NCI-H1092 treated with DMSO at 0.1 percent for 48 hours (cell line): ENCODE data around the gene RASA4.
"Not testable (repeated sequence)": the region's sequence is repeated elsewhere in the genome, so short reads cannot be mapped to it uniquely, and the experiment has no call there.

Experiments used
- DNase-seq: peaks from one replicate; lab custom pipeline; 2025; lab: John Stamatoyannopoulos, UW

The RASA4 gene

DNA sequence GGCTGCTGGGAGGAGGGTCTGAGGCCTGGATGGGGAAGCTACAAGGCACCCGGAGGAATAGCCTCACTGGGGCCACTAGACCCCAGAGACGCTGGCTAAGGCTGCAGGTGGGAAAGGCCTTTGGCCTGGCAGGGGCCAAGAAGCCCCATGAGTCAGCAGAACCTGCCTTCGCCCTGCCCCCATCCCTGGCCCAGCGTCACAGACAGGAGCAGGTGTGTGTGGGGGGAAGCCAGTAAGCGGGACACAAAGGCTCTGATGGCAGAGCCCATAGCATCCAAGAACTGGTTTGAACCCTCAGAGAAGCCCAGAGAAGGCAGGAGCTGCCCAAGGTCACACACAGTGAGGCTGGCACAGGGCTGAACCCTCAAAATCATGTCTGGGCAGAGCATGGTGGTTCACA lies 9.7 kb downstream of the RASA4 start:
- DNase-seq, result not testable (repeated sequence)

DNA sequence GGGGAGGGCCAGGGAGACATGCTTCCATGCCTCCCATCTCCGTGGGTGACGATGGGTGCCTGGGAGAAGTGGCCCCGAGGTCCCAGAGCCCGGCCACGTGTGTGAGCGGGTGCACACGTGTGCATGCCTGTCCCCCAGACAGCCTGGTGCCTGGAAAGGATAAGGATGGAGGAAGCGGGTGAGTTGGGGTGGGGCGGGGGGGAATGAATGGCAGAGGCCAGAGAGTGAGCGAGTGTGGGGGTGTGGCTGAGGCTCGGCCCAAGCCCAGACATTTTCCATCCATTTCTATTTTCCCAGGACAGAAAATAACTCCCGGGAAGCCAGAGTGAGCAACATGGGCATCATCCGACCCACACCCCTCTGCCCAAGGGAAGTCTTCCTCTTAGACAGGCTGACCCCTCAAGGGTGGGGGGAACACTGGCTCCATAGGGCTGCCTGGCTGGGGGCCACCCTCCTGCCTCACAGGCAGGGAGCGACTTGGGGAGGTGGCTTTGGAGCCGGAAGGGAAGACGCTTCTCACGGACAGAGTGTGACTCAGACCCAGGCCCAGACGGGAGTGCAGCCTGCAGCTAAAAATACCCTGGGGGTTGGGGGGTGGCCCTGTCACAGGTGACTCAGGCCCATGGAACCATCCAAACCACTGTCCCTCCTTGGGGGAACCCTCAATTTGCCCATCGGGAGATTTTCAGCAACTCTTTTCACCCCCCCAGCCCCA lies 12.0 kb downstream of the RASA4 start:
- DNase-seq, result not testable (repeated sequence)

DNA sequence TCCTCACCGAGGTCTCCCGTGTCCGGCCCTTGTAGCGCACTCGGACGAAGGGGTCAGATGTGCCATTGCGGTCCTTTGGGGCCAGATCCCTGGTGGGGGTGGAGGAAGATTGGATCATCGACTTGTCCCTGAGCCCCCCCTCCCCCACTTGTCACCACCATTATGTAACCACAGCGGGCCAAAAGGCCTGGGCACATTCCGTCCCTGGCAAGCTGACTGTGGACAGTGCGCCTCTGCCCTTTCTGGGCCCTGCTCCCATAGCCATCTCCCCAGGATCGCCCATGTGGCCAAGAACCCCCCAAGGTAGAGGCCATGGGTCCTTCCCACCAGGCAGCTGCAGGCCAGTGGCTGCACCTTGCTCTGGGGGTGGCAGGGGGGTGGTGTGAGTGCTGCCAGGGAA lies 14.2 kb downstream of the RASA4 start:
- DNase-seq, result not testable (repeated sequence)

DNA sequence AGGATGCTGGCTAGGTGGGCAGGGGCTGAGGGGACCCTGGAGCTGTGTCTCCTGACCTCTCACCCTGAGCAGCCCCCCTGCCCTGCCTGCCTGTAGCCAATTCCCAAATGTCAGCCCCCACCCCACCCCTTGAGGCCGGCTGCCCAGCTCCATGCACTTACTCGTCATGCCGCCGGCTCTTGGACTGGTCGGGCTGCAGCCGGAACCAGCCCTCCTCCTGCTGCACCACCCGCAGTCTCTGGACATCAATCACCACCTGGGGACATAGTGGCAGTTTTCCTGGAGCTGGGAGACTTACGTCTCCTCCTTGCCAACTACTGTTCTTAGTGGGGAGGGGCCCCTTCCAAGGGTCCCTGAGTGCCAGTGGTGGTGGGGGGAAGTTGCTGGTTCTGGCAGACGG lies 16.9 kb downstream of the RASA4 start:
- DNase-seq, result not testable (repeated sequence)

DNA sequence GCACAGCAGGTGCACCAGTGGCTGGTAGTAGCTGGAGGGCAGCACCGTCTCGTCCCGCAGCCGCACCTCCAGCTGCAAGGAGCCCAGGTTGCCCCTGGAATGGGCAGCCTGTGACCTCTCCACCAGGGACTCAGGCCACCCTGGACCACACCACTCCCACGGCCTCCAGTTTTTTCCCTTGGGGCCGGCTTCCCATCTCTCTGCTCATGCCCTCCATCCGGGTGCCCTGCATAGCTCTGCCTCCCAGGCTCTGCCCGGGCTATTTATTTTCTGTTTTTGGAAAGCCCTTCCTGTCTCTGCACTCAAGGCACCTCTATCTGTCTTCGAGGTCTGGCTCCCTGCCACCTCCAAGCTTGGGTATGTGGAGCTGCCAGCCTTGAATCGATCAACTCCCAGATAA lies 20.5 kb downstream of the RASA4 start:
- not testable (repeated sequence) for DNase-seq

DNA sequence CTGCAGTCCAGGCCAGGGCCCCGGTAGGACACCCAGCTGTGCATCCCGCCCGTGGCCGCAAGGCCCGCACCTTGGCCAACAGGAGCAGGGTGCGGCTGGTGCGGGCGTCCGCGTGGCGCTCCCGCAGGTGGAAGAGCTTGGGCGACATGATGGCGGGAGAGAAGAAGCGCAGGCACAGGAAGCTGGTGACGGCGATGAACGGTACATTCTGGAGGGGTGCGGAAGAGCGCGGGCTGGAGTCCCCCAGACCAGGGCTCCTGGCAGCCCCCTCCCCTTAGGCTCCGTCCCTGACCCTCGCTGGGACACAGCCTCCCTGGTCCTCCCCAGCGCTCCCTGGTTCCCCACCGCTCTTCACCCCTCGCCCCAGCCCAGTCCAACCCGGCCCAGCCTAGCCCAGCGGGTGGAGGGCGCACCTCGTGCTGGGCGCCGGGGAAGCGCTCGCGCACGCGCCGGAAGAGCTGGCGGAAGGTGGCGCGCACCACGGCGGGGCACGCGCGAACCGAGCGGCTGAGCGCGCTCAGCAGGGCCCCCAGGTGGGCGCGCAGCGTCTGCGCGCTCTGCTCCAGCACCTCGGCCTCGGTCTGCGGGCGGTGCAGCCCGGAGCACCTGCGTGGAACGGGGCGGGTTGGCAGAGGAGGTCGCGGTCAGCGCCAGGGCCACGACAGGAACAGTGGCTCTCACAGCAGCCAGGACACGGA lies 22.8 kb downstream of the RASA4 start:
- DNase-seq, result not testable (repeated sequence)

DNA sequence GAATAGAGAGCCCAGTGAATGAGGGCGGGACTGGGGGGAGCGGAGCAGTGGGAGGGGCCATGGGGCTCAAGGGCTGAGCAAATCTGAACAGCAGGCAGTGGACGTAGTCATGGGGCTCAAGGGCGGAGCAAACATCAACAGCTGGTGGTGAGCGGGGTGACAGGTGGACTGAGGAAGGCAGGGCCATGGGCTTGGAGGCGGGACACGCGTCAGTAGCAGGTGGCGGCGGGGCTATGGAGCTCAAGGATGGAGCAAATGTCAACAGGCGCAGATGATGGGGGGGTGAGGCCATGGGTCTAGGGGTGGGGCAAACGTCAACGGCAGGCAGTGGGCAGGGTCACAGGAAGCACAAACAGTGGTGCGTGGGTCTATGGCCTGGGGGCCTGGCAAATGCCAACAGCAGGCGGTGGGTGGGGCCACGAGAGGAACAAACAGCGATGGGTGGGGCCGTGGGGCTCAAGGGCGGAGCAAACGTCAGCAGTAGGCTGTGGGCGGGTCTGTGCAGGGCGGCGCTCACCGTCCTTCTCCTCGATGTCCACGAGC lies 24.0 kb downstream of the RASA4 start:
- not testable (repeated sequence) for DNase-seq

DNA sequence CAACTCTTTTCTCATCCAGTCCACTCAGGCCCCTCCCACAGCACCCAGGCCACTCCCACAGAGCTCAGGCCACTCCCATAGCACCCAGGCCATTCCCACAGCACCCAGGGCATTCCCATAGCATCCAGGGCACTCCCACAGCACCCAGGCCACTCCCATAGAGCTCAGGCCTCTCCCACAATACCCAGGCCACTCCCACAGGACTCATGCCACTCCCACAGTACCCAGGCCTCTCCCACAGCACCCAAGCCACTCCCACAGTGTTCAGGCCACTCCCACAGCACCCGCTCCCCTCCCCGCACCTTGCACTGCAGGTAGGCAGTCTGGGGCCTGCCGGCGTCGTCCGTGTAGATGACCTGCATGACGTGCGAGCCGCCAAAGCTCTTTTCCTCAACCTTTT lies 26.7 kb downstream of the RASA4 start:
- DNase-seq, result not testable (repeated sequence)

DNA sequence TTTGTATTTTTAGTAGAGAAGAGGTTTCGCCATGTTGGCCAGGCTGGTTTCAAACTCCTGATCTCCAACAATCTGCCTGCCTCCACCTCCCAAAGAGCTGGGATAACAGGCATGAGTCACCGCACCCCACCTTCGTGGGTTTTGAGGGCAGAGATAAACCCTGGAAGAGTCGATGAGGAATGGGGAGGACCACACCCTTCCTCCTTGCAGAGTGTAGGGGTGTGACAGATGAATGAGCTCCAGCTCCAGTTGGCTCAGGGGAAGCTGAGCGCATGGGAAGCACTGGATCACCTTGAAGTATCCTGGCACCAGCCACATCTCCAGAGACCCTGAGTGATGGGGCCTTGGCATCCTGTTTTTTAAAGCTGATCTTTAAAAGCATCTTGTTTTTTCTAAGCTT lies 33.1 kb downstream of the RASA4 start:
- not testable (repeated sequence) for DNase-seq

DNA sequence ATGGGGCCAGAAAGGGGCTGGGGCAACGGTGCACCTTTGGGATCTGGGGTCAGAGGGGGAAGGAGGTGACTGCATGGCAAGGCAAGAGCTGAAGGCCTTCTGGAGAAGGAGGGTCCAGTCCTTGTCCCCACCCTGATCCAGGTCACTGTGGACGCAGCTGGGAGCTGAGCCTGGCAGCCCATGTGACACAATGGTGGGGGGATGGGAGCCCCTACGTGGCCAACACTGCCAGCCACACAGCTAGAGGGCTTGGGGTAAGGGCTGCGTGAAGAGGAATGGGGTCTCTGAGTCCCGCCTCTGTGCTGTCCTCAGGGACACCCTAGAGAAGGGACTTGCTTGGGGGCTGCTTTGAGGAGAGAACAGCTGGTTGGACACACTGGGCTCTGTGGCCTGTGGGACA lies 34.8 kb downstream of the RASA4 start:
- DNase-seq, result not testable (repeated sequence)

DNA sequence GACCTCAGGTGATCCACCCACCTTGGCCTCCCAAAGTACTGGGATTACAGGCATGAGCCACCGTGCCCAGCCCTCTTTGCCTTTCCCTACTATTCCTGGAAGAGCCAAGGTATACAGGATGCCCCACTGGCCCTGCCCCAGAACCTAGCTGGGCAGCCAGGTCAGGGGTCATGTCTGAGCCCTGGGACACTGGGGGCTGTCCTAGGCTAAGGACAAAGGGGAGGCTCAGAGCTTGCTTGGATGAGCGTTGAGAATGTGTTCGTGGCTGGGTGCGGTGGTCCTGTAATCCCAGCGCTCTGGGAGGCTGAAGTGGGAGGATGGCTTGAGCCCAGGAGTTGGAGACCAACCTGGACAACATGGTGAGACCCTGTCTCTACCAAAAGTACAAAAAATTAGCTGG lies 38.1 kb downstream of the RASA4 start:
- not testable (repeated sequence) for DNase-seq

DNA sequence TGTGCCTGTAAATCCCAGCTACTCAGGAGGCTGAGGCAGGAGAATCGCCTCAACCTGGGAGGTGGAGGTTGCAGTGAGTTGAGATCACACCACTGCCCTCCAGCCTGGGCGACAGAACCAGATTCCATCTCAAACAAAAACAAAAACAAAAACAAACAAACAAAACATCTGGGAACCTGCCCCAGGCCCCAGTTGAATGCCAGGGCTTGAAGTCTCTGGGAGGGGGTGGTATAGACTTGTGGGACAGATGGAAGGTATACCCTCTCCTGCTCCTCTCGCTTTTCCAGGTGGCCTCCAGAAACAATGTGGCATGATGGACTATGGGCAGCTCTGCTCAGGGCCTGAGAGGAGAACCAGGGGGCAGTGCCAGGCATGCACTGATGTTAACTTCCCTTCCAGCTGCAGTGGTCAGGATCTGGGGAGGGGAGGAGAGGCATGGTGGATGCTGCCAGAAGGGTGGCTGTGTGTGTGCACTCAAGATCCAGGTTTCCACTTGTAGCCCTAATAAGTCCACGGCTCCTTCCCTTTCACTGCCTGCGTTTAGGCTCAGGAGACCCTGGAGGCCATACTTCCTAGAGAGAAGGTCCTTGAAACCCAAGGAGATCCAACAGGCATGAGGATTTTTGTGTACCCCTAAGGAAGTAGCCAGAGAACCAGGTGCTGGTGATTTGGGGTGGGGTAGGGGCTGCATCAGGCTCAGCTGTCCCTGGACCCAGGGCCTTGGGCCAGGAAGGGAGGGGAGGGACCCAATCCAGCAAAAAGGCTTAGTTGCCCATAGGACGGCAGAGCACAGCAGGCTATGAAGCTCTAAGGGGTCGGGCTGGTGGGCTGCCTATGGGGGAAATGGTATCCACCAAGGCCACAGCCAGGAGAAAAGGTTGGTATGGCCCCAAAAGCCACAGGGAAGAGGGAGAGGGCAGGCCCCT lies 39.0 kb downstream of the RASA4 start:
- DNase-seq, result not testable (repeated sequence)

DNA sequence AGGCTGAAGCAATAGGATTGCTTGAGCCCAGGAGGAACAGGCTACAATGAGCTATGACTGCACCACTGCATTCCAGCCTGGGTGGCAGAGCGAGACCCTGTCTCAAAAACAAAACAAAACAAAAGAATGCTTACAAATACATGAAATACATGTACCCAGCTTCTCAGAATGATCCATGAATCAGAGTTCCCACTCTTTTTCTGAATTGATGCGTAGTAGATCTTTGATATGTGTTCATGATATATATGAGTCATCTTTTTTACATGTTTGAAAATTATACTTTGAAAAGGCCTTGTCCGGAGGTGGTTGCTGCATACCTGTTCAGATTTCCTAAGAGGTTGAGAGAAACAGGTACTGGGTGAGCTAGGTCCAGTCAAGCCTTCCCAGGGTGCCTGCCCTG lies 40.2 kb downstream of the RASA4 start:
- not testable (repeated sequence) for DNase-seq

DNA sequence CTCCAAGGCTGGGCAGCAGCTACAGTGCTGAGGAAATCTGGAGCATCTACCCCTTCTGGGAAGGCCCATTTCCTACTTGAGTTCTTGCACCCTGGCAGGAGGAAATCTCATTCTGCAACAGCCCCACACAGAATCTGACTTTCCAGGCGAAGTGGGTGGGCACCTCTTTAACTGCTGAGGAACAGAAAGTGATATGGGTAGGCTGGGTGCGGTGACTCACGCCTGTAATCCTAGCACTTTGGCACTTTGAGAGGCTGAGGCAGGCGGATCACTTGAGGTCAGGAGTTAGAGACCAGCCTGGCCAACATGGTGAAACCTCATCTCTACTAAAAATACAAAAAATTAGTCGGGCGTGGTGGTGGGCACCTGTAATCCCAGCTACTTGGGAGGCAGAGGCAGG lies 41.9 kb downstream of the RASA4 start:
- DNase-seq, result not testable (repeated sequence)

DNA sequence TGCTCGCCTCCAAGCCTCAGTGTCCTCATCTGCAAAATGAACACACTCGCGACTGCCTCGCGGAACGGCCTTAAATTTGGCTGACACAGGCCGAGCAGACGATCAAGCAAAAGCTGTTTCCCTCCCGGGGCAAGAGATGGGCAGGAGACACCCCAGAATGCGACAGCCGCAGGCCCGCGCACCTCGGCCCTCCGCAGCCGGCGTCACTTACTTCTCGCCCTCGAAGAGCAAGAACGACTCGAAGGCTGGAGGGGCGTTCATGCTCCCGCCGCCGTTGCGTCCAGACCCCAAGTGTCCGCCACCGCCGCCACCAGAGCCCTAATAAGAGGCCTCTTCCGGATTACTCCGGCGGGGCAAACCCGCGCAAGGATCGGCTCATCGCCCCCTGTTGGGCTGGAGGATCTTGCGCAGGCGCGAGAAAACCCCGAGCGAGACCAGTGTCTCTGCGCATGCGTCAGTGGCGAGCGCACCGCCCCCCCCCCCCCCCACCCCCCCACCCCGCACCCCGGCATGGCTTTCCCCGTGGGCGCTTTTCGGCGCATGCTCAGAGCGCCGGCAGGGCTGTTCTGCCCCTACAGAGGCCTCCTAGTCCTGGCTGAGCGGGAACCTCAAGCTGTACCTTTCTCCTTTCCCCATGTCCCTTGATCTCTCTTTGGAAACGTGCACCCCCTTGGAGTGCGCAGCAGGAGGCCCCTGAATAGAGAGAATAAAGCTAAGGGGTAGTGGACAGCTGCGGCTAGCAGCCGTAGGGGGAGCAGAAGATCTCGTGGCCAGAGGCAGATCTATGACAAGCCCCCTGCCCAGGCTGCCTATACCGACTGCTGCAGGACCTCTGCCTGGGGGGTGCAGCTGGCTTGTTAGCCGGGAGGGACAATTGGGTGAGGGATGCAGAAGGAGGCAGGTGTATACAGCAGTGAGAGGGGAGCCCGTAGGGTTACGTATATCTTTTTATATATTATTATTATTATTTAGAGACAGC lies 44.0 kb downstream of the RASA4 start, which contains the start of gene POLR2J3:
Gene POLR2J3, minus strand, starts transcription at position 323 of the 979 bp plus-strand sequence. Its CDS starts 62 bp downstream, at position 261.
- not testable (repeated sequence) for DNase-seq

DNA sequence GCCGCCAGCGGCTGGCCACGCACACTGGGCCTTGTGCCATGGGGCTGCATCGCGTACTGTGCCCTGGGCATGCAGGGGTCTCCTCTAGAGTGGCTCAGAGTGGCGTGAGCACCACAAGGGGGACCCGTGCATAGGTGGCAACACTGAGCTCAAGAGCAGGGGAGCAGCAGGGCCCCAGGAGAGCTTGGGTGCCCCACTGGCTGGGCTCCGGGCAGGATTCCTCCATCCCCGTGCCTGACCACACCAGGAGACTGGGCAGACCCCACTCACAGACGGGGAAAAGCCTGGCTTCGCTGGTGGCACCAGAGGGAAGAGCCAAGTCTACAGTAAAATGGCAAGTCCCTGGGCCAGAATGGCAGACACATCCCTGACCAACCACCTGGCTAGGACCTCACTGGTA lies 47.9 kb downstream of the RASA4 start:
- DNase-seq, result not testable (repeated sequence)

DNA sequence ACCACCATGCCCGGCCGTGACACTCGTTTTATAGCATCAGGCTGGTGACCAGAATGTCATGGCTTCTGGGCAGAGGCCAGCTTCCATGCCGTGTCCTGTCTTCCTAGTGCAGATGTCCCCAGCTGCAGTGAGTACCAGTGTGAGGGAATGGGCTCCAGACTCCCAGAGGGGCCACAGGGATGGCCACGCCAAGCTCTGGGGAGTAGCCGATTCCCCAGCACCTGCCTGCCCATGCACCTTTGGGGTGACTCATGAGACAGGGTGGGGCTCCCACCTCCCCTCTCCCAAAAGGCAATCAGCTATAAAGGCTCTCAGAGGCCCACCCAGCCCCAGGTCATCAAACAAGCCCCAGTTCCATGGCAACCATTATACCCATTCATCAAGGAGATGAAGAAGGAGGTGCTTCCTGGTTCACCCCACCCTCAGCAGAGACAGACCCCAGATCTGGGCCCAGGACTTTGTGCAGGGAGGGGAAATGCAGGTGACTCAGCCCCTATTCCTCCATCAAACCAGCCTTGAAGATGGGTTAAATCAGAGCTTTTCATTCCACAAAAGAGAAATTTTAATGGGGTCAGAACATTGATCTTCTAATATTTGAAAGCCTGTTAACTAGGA lies 65.6 kb downstream of the RASA4 start, which contains the start of gene SPDYE2:
Gene SPDYE2, plus strand, starts transcription at position 419 of the 615 bp plus-strand sequence. CDS start 2,030 bp downstream, outside the sequence.
- DNase-seq, result not testable (repeated sequence)

DNA sequence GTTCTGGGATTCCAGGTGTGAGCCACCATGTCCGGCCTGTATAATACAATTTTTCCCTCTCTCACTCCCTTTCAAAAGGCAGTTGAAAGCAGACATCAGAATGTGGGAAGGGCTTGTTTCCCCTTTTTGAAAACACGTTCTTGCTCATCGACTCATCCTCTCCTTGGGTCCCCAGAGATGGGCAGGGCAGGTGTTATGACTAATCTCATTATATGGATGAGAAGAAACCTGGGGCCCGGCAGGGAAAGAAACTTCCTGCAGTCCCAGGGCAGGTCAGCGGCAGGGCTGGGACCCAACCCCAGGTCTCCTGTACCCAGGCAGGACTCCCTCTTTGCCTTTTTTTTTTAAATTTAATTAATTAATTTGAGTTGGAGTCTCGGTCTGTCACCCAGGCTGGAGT lies 70.2 kb downstream of the RASA4 start:
- DNase-seq, result not testable (repeated sequence)

DNA sequence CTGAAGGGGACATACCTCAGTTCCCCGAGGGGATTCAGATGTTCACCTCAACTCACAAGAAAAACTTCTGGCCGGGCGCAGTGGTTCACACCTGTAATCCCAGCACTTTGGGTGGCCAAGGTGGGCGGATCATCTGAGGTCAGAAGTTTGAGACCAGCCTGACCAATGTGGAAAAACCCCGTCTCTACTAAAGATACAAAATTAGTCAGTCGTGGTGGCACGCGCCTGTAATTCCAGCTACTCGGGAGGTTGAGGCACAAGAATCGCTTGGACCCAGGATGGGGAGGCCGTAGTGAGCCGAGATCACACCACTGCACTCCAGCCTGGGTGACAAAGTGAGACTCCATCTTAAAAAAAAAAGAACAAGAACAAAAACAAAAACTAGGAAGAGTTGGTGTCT lies 71.3 kb downstream of the RASA4 start:
- not testable (repeated sequence) for DNase-seq

DNA sequence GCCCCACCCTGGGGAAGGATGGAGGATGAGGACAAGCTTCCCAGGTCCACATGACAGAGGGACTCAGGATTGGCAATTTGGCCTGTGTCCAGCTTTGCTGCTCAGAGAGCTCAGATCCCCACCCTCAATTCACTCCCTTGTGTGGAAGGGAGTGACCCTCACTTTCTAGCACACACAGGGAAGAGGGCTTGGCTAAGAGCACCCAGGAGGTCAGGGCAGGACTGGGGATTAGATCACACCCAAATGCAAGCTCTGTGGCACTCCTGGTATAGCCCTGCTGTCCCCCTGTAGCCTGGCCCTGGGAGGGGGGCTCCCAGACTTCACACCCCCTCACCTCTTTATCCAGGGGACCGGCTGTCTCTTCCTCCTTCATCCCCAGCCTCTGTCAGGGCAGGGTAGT lies 72.2 kb downstream of the RASA4 start:
- not testable (repeated sequence) for DNase-seq
